Measurements from ENCODE around the gene SMCO2.

Gene SMCO2

GRCh38 chr12:27455589-27455988, 9.1 kb downstream of the SMCO2 start:
- DNase-seq: no peak

- DNase-seq: no peak
These were observed 10.1 kb downstream of the SMCO2 start for GRCh38 chr12:27456618-27457017.

GRCh38 chr12:27460471-27460978, 14.0 kb downstream of the SMCO2 start:
- no peak for DNase-seq

GRCh38 chr12:27462151-27462694, 15.7 kb downstream of the SMCO2 start:
- no peak for DNase-seq

GRCh38 chr12:27462851-27463250, 16.3 kb downstream of the SMCO2 start:
- DNase-seq: no peak

- no peak for DNase-seq
These were observed 17.1 kb downstream of the SMCO2 start for GRCh38 chr12:27463511-27464219.

GRCh38 chr12:27464220-27464554, 17.7 kb downstream of the SMCO2 start:
- no peak for DNase-seq

GRCh38 chr12:27467641-27468040, 21.1 kb downstream of the SMCO2 start:
- no peak for DNase-seq

- no peak for DNase-seq
These were observed 21.7 kb downstream of the SMCO2 start for GRCh38 chr12:27468241-27468640.

- DNase-seq: no peak
These were observed 22.7 kb downstream of the SMCO2 start for GRCh38 chr12:27469176-27469736.

- no peak for DNase-seq
These were observed 26.1 kb downstream of the SMCO2 start for GRCh38 chr12:27472604-27473003.

- no peak for DNase-seq
These were observed 27.8 kb downstream of the SMCO2 start for GRCh38 chr12:27474344-27474743.

GRCh38 chr12:27477049-27477448, 30.5 kb downstream of the SMCO2 start:
- no peak for DNase-seq

GRCh38 chr12:27478949-27479348, 32.4 kb downstream of the SMCO2 start:
- no peak for DNase-seq

- DNase-seq: no peak
These were observed 33.5 kb downstream of the SMCO2 start for GRCh38 chr12:27480016-27480415.

GRCh38 chr12:27486961-27487360, 40.4 kb downstream of the SMCO2 start:
- no peak for DNase-seq

GRCh38 chr12:27488479-27488878, 41.9 kb downstream of the SMCO2 start:
- DNase-seq: no peak

GRCh38 chr12:27491226-27491625, 44.7 kb downstream of the SMCO2 start:
- DNase-seq: no peak

- DNase-seq: no peak
These were observed 46.9 kb downstream of the SMCO2 start for GRCh38 chr12:27493260-27493940.

GRCh38 chr12:27497446-27497845, 50.9 kb downstream of the SMCO2 start:
- no peak for DNase-seq

- no peak for DNase-seq
These were observed 51.6 kb downstream of the SMCO2 start for GRCh38 chr12:27498149-27498548.

- no peak for DNase-seq
These were observed 52.2 kb downstream of the SMCO2 start for GRCh38 chr12:27498761-27499160.

GRCh38 chr12:27499377-27499776, 52.8 kb downstream of the SMCO2 start:
- DNase-seq: no peak

- no peak for DNase-seq
These were observed 54.0 kb downstream of the SMCO2 start for GRCh38 chr12:27500546-27500945.
